ENCODE measurements around the gene CEP57L1. TPM values are rescaled to one million over a fixed set of nuclear protein-coding genes. Genes with fewer than 3 reads are reported as not detected.

CEP57L1 gene
- total RNA-seq, 1 experiment from 2014 or later = 8.4 TPM

- Mint-ChIP-seq H3K4me3 (no peak overlapping the region), H3K27ac (no peak overlapping the region; a peak in 1 of 7 replicates), H3K27me3 (ENCODE audit: low read depth) (no peaks in the 10 kb centered on the region), H3K36me3 (ENCODE audit: insufficient read depth in 1 of 3, low read depth in 3 of 3) (no peaks in the 10 kb centered on the region), H3K9me3 (no peaks in the 10 kb centered on the region), H3K4me1 (no peaks in the 10 kb centered on the region)
- H4K20me1 ChIP-seq (ENCODE audit: control insufficient read depth, insufficient read depth, insufficient read length) = no peaks in the 10 kb centered on the region
- no peak overlapping the region for H4K5ac ChIP-seq (ENCODE audit: insufficient read length, low read depth, low read length)
- no peak overlapping the region for H4K8ac ChIP-seq (replicated peaks; ENCODE audit: insufficient read length, low read depth, low read length)
- H2BK15ac ChIP-seq (ENCODE audit: low read depth, low read length) = no peak overlapping the region
- no peaks in the 10 kb centered on the region for H3K79me2 ChIP-seq (ENCODE audit: insufficient read depth, low read length)
- no peak overlapping the region for H2AK5ac ChIP-seq (ENCODE audit: insufficient read length, low read length)
- no peak overlapping the region for H3T11ph ChIP-seq (ENCODE audit: low read length)
- no peaks in the 10 kb centered on the region for H3K4me1 ChIP-seq (ENCODE audit: insufficient read depth, low read length)
- H3K27me3 ChIP-seq (ENCODE audit: insufficient read depth, low read length) = no peaks in the 10 kb centered on the region
- TF ChIP-seq CTCF (conservative IDR thresholded peaks at IDR 0.05) = no peak
- WGBS (ENCODE audit: extremely low coverage, insufficient read length, low lambda C conversion rate) = no CpG with 5 or more reads among the region's 5 CpGs
- H4K91ac ChIP-seq (ENCODE audit: insufficient read length, low read depth, low read length) = no peak overlapping the region
- H3K18ac ChIP-seq (ENCODE audit: insufficient read length, low read depth, low read length) = no peak overlapping the region
- no peak overlapping the region for H3K23ac ChIP-seq (ENCODE audit: insufficient read length, low read depth, low read length)
- no peak overlapping the region for H3K9ac ChIP-seq (ENCODE audit: extremely low read depth, insufficient read length, low read length)
- DNase-seq = no peak
- no peak overlapping the region for H2BK120ac ChIP-seq (ENCODE audit: low read depth, low read length, poor library complexity, severe bottlenecking)
- H3K56ac ChIP-seq (ENCODE audit: insufficient read length, low read depth, low read length) = no peak overlapping the region
- no peak overlapping the region for H3K4ac ChIP-seq (ENCODE audit: low read depth, low read length)
- no peak overlapping the region for H2BK20ac ChIP-seq (ENCODE audit: low read depth, low read length, poor library complexity, severe bottlenecking)
- no peaks in the 10 kb centered on the region for H3K79me1 ChIP-seq (ENCODE audit: insufficient read depth, low read depth, low read length, poor library complexity, severe bottlenecking)
- H2AFZ ChIP-seq (ENCODE audit: low read length) = no peak overlapping the region
- H3K14ac ChIP-seq (ENCODE audit: insufficient read depth, low read length) = no peak overlapping the region
- no peak overlapping the region for H2BK5ac ChIP-seq (ENCODE audit: insufficient read length, low read length)
- H3K27ac ChIP-seq (ENCODE audit: insufficient read length, low read depth, low read length) = no peak overlapping the region
- H3K9me3 ChIP-seq (ENCODE audit: control insufficient read depth, low read depth, low read length) = no peaks in the 10 kb centered on the region
- no peak overlapping the region for H3K4me2 ChIP-seq (ENCODE audit: insufficient read depth, insufficient read length, low read length)
- H3K23me2 ChIP-seq (ENCODE audit: insufficient read length, low read depth, low read length, poor library complexity, severe bottlenecking) = no peaks in the 10 kb centered on the region
- no peak overlapping the region for H2BK12ac ChIP-seq (ENCODE audit: insufficient read length, low read depth, low read length)
Measured at GRCh38 chr6:109202409-109203264, 107.3 kb downstream of the CEP57L1 start.
